NCI-H1092 treated with DMSO at 0.1 percent for 48 hours (cell line): ENCODE data around the gene ZDHHC14.

Experiments
- DNase-seq: peaks from one replicate; lab custom pipeline; 2025; lab: John Stamatoyannopoulos, UW

The ZDHHC14 gene

DNA sequence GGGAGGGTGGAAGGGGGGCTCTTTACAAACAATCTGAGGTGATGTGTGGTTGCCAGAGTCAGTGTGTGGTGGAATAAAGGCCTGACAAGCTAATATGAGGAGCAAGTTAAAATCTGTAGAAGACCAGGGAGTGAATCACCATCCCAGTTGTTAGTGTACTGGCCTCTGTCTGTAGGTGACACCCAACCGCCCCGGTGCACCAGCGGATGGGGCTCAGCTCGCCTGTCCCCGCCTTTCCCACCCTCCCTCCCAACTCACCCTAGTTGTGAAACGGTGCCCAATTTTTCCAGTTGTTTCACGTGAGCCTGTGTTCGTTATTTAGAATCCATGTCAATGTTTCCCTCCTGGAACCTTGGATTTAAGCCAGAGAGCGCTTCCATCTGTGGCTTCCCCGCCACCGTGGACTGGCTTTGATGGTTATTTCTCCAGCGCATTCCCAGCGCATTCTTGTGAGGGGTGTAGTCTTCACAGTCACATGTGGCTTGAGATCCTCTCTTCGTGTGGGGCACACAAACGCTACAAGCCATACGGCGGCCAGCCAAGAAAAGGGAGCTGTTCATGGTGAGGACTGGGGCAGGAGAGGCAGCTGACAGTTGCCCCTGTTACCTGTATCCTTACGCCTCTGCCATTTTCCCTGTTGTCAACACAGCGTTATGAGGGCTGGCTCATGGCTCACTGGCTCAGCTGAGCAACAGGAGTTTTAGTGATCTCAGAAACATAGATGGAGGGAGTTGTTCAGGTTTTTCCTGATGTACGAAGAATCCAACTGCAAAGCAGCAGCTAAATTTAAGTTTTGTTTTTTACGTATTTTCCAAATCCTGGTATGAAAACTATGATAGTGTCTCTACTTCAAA, 137.6 kb downstream of the ZDHHC14 start:
- no peak for DNase-seq

DNA sequence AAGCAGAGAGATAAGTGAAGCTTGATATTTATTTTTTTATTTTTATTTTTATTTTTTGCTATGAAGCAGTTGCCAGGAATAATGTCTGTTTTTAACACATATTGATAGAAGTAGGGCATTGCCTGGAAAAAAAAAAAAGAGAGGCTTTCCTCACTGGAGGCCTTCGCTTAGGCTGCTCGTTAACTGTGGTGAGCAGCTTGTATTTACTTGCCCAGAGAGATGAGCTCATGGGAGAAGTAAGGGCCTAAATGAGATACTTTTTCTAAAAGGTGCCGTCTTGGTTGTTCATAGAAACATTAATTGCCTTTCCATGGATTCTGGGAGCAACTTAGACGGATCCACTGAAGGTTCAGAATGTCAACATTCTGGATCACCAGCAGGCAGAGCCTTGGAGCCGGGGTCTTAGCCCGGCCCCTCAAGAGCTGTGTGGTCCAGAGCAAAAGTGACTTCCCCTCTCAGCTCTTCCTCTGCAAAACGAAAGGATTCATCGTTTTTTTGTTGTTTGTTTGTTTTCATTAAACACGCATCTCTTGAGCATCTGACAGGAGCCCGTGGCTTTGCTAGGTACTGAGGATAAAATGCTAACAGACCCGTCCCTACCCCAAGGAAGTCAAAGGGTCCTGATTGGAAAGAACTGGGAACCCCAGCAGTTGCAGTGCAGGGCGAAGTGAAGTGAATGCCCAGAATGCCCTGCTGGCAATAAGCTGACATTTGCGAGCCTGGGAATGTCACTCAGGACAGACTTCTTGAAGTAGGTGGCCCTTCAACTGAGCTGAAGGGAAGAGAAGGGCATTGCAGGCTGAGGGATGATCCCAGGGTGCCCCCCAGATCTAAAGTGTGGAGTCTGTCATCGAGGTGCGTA, 138.5 kb downstream of the ZDHHC14 start:
- no peak for DNase-seq

DNA sequence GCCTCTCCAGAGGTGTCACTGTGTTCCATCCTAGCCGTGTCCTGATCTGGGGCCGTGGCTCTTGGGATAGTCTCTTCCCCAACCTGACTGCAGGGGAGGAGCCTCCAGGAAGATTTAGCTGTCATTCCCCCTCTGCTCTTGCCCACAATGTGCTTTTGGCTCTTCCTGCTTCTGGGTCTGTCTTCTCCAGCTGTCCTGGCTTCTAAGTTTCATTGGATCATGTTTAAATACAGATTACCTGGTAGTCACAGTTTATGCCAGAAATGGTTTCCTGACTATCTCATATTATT, 139.1 kb downstream of the ZDHHC14 start:
- no peak for DNase-seq

DNA sequence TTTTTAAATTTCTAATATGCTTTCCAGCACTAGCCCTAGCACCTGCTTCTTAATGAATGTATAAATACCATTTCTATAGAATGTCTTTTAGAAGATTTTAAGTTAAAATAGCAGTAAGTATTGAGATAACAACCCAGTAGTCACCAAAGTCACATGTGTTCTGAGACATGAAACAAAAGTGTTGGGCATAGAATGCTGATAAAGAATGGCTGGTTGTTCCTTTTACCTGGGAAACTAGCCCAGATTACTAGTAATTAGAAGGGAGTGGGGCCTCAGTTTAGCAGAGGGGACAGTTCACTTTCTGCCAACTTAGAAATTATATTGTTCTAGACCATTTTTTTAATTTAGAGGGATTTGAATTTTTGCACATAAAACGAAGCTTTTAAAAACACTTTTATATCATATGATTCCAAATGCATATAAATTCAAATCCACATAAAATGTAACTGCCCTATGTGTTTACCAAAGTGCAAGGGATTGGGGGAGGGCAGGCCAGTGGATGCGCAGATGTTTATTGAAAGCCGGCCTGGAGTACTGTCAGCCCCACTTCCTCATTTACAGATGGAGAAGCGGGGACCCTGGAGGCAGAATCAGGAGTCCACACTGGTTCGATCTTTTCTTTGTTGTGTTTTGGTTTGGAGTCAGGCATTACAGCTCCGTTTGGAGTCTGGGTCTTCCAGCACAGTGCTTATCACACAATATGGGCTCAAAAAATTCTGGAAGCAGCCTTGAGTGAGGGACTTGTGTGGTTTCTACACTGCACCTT, 139.8 kb downstream of the ZDHHC14 start:
- DNase-seq = no peak

DNA sequence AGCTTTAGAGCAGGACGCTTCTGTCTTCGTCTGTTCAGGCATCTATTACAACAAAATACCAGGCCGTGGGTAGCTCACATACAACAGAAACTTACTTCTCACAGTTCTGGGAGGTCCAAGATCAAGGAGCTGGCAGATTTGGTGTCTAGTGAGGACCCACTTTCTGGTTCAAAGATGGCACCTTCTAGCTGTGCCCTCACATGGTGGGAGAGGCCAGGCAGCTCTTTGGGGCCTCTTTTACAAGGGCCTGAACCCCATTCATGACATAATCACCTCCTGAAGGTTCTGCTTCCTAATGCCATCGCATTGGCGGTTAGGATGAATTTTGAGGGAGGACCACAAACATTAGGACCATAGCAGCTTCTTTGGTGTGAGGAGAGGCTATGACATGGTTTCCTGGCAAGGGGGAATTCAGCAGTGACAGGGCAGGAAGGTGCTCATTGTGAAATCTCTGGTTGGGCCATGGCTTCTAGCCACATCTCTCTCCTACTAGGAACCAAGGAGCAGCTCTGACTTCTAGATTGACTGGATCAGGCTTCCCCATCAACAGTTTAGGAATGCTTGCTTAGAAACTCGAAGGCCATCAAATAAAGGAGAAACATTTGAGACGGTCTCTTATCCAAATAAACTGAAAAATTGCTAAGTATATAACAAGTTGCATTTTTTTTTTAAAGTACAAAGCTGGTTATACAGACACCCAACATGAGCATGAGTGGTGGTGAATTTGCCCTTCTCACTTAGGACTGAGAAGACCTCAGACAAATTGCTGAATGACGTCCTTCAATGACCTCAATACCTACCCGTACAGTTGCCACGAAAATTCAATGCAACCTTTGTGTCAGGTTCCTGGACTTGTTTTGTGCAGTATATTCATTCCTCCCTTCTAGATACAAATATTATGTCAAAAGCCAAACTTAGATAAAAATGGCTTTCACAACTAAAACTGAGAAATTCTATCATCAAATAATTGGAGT, 140.7 kb downstream of the ZDHHC14 start:
- no peak for DNase-seq

DNA sequence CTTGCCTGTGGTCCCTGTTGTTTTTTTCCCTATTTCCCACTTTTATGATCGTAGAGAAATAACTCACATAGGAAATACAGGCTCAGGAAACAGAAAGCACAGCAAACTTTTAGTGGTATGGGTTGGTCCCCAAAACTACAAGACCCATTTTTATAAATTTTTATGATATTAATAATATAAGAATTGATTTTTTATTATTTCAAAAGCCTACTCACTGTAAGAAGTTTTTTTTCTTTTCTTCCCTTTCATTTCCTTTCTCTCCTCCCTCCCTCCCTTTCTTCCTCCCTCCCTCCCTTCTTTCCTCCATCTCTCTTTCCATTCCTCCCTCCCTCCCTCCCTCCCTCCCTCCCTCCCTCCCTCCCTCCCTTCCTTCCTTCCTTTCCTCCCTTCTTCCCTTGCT, 141.5 kb downstream of the ZDHHC14 start:
- DNase-seq = no peak

DNA sequence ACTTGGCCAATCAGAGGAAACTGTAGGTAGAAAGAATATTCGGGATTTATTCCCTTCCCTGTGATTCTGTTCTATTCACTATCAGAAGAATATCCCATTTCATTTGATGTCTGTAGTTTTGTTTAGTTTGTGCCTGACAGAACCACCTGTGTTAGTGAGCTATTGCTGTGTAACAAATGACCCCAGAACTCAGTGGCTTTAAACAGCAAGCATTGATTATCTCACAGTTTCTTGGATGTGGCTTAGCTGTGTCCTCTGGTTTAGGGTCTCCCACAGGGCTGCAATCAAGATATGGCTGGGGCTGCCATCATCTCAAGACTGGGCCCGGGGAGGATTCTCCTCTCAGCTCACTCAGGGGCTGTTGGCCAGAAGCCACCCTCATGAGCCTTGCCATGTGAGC, 143.7 kb downstream of the ZDHHC14 start:
- DNase-seq = no peak

DNA sequence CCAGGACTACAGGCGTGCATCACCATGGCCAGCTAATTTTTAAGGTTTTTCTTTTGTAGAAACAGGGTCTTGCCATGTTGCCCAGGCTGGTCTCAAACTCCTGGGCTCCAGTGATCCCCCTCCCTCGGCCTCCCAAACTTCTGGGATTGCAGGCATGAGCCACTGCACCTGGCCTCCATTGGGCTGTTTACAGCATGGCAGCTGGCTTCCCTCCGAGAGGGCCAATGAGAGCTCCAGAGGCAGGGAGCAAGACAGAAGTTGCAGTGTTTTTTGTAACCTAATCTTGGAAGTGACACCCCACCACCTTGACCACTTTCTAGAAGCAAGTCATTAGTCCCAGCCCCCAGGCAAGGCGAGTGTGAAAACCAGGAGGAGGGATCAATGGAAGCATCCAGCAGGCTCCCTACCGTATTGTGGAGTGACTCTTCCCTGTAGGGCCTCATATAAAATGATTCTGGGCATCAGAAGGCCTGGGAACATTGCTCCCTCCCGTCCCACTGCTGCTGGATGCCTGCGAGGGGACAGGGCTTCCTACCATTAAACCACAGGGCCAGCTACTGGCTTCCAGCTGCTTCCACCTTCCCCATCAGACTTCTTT, 144.4 kb downstream of the ZDHHC14 start:
- no peak for DNase-seq

DNA sequence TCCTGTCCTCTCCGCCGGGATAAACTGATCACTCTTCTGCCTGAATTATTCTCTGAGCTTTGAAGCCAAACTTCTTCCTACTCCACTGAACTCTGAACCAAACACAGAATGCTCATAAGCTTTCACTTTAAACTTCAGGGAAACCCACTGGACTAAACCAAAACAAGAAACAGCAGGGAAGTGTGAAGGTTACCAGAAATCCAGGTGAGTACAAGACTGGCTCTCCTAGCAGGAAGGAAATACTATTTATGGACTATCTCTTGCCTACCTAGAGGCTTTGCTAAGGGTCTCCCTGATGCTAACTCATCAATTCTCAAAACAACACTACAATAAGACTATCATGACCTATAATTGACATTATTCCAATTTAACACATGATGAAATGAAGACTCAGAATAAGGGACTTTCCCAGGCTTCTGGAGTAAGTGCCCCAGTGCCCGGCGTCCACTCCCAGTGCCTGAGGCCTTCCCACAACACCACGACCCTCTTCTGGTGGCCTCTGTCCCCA, 145.0 kb downstream of the ZDHHC14 start:
- no peak for DNase-seq

DNA sequence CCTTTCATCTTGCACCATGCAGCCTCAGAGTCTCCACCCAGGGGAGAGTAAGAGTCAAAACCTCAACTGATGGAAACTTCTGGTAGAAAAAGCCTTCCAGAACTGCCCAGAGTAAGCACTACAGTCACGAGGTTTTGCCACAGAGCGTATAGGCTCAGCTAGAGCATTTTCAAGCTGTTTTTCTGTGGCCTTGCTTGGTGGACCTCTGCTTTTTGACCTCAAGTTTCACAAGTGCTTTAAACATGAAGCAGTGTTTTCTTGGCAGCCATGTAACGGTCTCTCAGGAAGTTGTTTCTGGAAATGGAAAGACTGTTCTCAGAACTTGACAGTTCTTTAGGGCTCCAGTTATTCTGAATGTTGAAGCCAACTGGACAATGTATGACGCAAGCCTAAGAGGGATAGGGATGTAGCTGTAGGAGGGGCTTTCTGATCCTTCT, 146.5 kb downstream of the ZDHHC14 start:
- DNase-seq = no peak

DNA sequence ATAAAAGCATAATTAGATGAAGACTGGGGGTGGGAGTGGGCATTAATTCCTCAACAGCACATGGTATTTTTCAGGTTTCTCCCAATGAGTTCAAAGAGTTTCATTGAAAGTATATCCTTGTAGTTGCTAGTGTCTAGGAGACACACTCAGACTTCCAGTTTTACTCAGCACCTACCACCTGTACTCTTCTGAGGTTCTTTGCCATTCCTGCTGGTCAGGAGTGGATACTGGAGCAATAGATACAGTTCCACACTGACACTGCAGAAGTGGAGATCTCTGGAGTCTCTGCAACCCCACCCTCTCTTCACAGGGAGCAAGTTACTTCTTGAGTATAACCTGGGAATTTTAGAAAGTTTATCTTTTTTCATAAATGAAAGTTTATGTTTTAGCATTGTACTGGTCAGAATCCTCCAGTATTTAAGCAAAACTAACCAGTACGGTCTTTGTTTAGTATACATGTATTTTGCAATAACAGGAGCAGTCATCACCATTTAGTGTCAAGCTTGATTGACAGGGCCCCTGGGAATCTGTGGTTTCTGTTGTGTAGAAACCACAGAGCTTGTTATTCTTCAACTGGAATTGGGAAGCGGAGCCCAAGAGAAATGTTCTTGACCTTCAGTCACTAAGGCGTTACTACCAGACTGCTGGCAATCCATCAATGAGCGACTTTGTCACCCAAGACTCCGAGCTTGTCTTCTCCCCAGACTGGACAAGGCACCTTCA, 148.1 kb downstream of the ZDHHC14 start:
- no peak for DNase-seq

DNA sequence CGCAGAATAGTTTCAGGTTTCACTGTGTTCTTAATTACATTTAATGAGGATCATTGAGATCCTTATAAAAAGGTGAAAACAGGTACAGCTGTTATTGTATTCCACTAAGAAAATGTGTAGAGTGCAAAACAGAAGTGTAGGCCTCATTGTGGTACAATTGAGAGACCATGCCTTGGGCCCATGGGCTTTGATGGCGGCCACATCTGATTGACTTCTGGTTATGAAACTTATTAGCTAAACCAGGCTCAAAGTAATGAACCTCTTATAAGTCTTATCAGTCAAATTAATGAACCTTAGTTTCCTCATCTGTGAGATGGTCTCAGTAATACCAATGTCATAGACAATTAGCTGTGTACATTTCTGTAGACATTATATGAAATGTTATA, 148.7 kb downstream of the ZDHHC14 start:
- DNase-seq = no peak

DNA sequence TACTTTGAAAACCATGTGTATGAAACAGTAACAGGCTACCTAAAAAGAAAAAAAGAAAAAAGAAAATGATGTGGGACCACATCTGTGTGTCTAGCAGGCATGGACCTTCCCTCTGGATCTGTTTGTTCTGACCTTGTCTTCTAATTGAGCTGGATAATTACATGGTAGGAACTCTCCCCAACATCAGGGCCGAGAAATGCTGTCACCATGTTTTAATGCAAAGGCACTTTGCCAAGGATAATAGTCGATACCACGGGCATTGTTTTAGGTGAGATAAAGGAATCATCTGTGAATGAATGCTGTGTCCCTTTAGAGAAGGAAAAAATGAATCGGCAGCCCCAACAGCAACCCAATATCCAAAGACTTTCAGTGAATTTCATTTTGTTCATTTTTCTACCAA, 149.1 kb downstream of the ZDHHC14 start:
- no peak for DNase-seq

DNA sequence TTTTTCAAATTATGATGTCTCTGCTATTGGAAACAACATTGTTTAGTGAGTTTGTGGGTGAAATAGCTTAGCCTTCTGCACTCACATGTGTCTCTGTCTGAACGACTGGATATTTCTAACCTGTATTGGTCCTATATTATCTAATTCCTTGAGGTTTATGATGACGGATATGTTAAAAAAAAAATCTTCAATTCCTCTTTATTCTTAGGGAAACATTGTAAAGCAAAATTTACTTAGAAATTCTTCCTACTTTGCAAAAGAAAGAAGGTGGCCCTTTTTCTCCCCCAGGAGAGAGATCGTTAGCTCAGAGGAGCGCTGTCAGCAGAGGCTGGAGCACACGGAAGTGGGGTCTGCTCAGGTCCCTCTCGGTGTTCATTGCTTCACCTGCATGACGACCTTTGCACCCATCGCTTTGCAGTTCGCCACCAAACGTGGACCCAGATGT, 149.8 kb downstream of the ZDHHC14 start:
- no peak for DNase-seq

DNA sequence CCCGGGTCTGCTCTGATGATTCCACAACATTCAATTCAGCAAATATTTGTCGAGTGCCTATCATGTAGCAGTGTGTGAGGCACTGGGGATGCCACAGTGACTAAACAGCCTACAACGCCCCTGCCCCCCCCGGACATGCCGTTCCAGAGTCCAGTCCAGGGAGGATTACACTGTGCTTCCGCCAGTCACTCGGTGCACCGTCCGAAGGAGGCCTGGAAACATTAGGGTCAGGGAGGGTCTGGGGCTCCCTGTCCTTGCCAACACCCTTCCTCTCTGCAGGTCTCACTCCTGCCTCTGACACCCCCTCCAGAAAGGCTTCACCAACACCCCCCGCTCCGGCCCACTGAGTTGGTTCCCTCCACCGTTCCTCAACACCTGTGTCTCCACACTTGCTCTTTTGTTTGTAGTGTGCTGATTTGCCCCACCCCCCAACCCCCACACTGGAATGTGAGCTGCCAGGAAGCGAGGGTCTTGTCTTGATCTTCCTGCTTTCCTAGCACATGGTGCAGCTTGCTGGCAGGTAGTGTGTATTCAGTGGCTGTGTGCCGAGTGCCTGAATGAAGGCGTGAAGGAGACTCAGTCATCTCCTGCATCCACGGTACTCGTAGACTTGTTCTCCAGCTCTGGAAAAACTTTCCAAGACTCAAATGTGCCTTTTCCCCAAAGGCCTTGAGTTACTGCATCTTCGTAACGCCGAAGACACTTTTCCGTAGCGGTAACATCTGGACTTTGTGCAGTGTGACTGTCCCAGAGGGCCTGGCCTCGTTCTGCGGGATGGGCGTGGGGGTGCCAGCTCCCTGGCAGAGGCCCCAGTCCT, 150.4 kb downstream of the ZDHHC14 start:
- no peak for DNase-seq

DNA sequence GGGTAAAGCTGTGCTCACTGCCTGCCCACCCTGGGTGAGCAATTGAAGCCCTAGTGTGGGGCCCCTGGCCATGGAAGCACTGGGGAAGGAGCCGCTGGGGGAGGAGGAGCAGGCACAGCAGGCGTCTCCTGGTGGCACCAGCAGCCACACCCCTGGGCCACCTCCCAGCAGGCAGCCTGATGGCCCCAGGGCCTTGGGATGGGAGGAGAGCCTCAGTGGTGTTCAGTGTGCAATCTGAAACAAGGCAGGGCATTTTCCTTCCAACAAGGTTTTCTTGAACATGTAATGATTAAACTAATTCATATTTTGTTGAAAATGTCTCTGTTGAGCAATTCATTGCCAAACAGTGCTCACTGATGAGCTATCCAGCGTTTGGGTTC, 151.0 kb downstream of the ZDHHC14 start:
- no peak for DNase-seq

DNA sequence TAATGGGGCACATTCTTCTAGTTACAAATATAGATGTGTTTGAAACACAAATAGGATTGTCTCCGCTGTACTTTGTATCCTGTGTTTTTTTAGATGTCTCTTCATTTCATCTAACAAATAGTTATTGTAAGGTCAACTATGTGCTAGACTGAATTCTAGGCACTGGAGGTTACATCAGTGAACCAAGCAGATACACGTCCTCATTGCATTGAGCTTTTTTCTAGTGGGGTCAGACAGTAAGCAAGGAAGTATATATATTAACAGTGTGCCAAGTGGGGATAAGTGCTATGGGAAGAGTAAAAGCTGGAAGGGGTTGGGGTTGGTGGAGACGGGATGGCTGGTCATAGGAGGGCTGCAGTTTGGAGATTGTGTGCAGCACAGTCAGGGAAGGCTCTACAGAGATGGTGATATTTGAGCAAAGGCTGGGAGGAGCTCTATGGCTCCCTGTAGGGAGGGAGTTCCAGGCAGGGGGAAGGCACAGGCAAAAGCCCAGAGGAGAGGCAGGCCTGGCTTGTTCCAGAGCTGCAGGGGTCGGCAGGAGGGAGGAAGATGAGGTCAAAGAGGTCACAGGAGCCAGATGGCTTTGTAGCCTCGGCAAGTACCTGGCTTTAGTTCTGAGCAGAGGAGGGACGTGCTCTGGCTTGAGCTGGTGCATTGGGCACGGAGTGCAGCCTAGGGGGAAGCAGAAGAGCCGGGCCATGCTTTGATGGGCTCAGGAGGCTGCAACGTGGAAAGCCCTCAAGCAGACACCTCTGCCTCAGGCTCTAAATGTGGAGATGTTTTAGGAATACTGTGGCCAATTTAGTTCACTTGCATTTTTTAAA, 152.3 kb downstream of the ZDHHC14 start:
- no peak for DNase-seq

DNA sequence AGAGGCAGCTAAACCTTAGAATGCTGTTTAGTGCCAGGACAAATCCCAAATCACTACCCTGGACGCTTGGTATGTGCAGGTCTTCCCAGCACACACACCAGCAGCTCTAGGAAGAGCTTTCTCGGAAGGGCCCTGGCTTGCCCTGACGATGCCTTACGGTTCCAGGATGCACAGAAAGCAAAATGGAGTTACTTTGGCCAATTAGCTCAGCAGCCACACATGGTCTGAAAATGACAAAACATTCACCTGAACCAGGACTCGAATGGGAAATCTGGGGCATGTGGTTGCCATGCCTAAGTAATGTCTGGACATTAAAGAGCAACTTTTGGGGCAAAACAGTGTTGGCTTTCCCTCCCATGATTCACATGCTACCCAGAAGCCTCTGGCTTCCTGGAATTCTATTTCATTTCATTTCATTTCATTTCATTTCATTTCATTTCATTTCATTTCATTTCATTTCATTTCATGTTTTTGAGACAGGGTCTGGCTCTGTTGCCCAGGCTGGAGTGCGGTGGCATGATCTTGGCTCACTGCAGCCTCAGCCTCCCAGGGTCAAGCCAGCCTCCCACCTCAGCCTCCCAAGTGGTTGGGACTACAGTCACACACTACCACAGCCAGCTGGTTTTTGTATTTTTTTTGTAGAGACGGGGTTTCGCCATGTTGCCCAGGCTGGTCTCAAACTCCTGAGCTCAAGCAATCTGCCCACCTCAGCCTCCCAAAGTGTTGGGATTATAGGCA, 153.3 kb downstream of the ZDHHC14 start:
- DNase-seq = no peak
